Right forelimb (tissue), 1 donor: ENCODE data around the gene CORO2A.
"Not testable (repeated sequence)": the region's sequence is repeated elsewhere in the genome, so short reads cannot be mapped to it uniquely, and the experiment has no call there.

Experiments
- DNase-seq: peaks from one replicate; pipeline ENCODE4 v3.0.0-alpha.2; 2018

The CORO2A gene

GRCh38 chr9:98134702-98135557, 57.5 kb downstream of the CORO2A start:
- no peak for DNase-seq

- DNase-seq = no peak
Measured at GRCh38 chr9:98132806-98133631, 59.4 kb downstream of the CORO2A start.

- DNase-seq = no peak
Measured at GRCh38 chr9:98132158-98132557, 60.3 kb downstream of the CORO2A start.

GRCh38 chr9:98130576-98131228, 61.7 kb downstream of the CORO2A start:
- DNase-seq = no peak

GRCh38 chr9:98130060-98130459, 62.4 kb downstream of the CORO2A start:
- DNase-seq = not testable (repeated sequence)

GRCh38 chr9:98129451-98129881, 63.0 kb downstream of the CORO2A start:
- DNase-seq = no peak

- no peak for DNase-seq
Measured at GRCh38 chr9:98128316-98128715, 64.1 kb downstream of the CORO2A start.

- DNase-seq = no peak
Measured at GRCh38 chr9:98127226-98127625, 65.2 kb downstream of the CORO2A start.

GRCh38 chr9:98124637-98125426, 67.6 kb downstream of the CORO2A start:
- DNase-seq = no peak

GRCh38 chr9:98124091-98124490, 68.3 kb downstream of the CORO2A start:
- DNase-seq = not testable (repeated sequence)

- DNase-seq = no peak
Measured at GRCh38 chr9:98121058-98121457, 71.4 kb downstream of the CORO2A start.

GRCh38 chr9:98120476-98120875, 72.0 kb downstream of the CORO2A start:
- no peak for DNase-seq

GRCh38 chr9:98118640-98119601, 73.5 kb downstream of the CORO2A start, which contains the start of gene TRIM14:
Gene TRIM14 (minus strand): TSS chr9:98119222. CDS start chr9:98119188, 34 bp downstream.
- no peak for DNase-seq

- no peak for DNase-seq
Measured at GRCh38 chr9:98117984-98118639, 74.3 kb downstream of the CORO2A start.

GRCh38 chr9:98117097-98117496, 75.3 kb downstream of the CORO2A start:
- DNase-seq = not testable (repeated sequence)

GRCh38 chr9:98109052-98109451, 83.4 kb downstream of the CORO2A start:
- no peak for DNase-seq

GRCh38 chr9:98108531-98109031, 83.9 kb downstream of the CORO2A start:
- peak; percentile 33 for DNase-seq

- DNase-seq = no peak
Measured at GRCh38 chr9:98107926-98108325, 84.5 kb downstream of the CORO2A start.

- no peak for DNase-seq
Measured at GRCh38 chr9:98105006-98105405, 87.4 kb downstream of the CORO2A start.

GRCh38 chr9:98104445-98104881, 88.0 kb downstream of the CORO2A start:
- DNase-seq = no peak
